Astrocyte of the cerebellum (primary cell): ENCODE data around the gene DLGAP1.

Experiments
- DNase-seq: peaks from one replicate; pipeline ENCODE4 v3.0.0-alpha.2; 2011; ENCODE audit warnings: low read depth
- H3K4me3 ChIP-seq: 2 replicates; pipeline ENCODE4 v1.5.1; 2011; ENCODE audit warnings: mild to moderate bottlenecking, low read depth, low read length, moderate library complexity
- CTCF ChIP-seq: IDR thresholded peaks from 2 replicates; pipeline ENCODE4 v1.5.1; 2012; ENCODE audit warnings: low read length, low read depth, moderate library complexity, mild to moderate bottlenecking; ENCODE audit errors: missing control alignments
- in situ Hi-C: cut with HindIII; loops from 2 replicates; pipeline ENCODE4 v1.10.0; 2017; ENCODE audit warnings: low sequenced_read_pairs

The DLGAP1 gene

GRCh38 chr18:4144201-4144600 lies 310.9 kb downstream of the DLGAP1 start:
- no peak for DNase-seq
- no peak for TF ChIP-seq CTCF
- in situ Hi-C loops = no loop called here
- H3K4me3 ChIP-seq = no peak overlapping the region

- in situ Hi-C loops = no loop called here
- no peak for TF ChIP-seq CTCF
These were observed 311.5 kb downstream of the DLGAP1 start for GRCh38 chr18:4143585-4143984.

GRCh38 chr18:4142876-4143275 lies 312.2 kb downstream of the DLGAP1 start:
- in situ Hi-C loops = no loop called here
- no peak for TF ChIP-seq CTCF
- H3K4me3 ChIP-seq = no peak overlapping the region
- no peak for DNase-seq

More at GRCh38 chr18:4143585-4143984, 311.5 kb downstream of the DLGAP1 start:
- DNase-seq = no peak
- no peak overlapping the region for H3K4me3 ChIP-seq

- TF ChIP-seq CTCF = no peak
- no peak for DNase-seq
- in situ Hi-C loops = no loop called here
- H3K4me3 ChIP-seq = no peak overlapping the region
These were observed 320.4 kb downstream of the DLGAP1 start for GRCh38 chr18:4134700-4135099.

GRCh38 chr18:4130734-4131719 lies 324.1 kb downstream of the DLGAP1 start:
- in situ Hi-C loops = no loop called here
- no peak overlapping the region for H3K4me3 ChIP-seq
- no peak for DNase-seq
- no peak for TF ChIP-seq CTCF

GRCh38 chr18:4126939-4127338 lies 328.2 kb downstream of the DLGAP1 start:
- H3K4me3 ChIP-seq = no peak overlapping the region
- in situ Hi-C loops = no loop called here
- no peak for DNase-seq
- no peak for TF ChIP-seq CTCF
